Endothelial cell of umbilical vein (primary cell): ENCODE measurements around the gene DPYSL4. TPM values are rescaled to one million over a fixed set of nuclear protein-coding genes. Genes with fewer than 3 reads are reported as not detected.

Experiments
- BruUV-seq: library from RNA; stranded (reverse); fragments of 400-500 nt; replicated peaks from 2 replicates; lab custom pipeline; 2021; lab: Mats Ljungman, UMichigan
- CTCF ChIA-PET: fragments of 300-600, 350-600 bp; sonication (Branson Sonifier 250); formaldehyde crosslinking; loops from one replicate; lab custom pipeline; 2021; ENCODE audit warnings: antibody characterized with exemption, inconsistent platforms; lab: Charles Lee
- POLR2A ChIA-PET: fragments of 300-600, 350-600 bp; sonication (Branson Sonifier 250); formaldehyde crosslinking; loops from one replicate; lab custom pipeline; 2021; ENCODE audit warnings: antibody characterized with exemption, inconsistent platforms; lab: Charles Lee
- DNase-seq: peaks from one replicate; pipeline ENCODE4 v3.0.0-alpha.2; 2011; ENCODE audit warnings: low read depth, low spot score
- FAIRE-seq: peaks from 2 replicates; lab custom pipeline; 2011; peaks lifted over from hg19 to GRCh38; lab: Jason Lieb, UNC
- H2AFZ ChIP-seq: 2 replicates; pipeline ENCODE4 v1.6.0; 2012; ENCODE audit warnings: low read depth, low read length, control low read depth, inconsistent platforms
- H3K27ac ChIP-seq: 2 replicates; pipeline ENCODE4 v1.5.1; 2011; ENCODE audit warnings: low read depth, mild to moderate bottlenecking, control low read depth, low read length, moderate library complexity; ENCODE audit not compliant: insufficient read depth
- H3K27me3 ChIP-seq, 2 experiments: 2 replicates each; pipeline versions ENCODE4 v1.6.0 to v1.6.1; 2011; ENCODE audit warnings: low read length in 2 of 2, mixed read lengths in 1 of 2; ENCODE audit not compliant: control insufficient read depth in 2 of 2, insufficient read depth in 2 of 2
- H3K36me3 ChIP-seq, 2 experiments: 2 replicates in 1 of 2; 3 replicates in 1 of 2; pipeline ENCODE4 v1.5.1; 2011; ENCODE audit warnings: low read length in 2 of 2, mild to moderate bottlenecking in 1 of 2, moderate library complexity in 1 of 2; ENCODE audit not compliant: control insufficient read depth in 2 of 2, insufficient read depth in 2 of 2; ENCODE audit errors: extremely low read depth in 1 of 2
- H3K4me1 ChIP-seq: 3 replicates; pipeline ENCODE4 v1.5.1; 2011; ENCODE audit warnings: mild to moderate bottlenecking, low read length; ENCODE audit not compliant: control insufficient read depth, insufficient read depth; ENCODE audit errors: extremely low read depth
- H3K4me2 ChIP-seq: 2 replicates; pipeline ENCODE4 v1.6.1; 2011; ENCODE audit warnings: low read length, control low read depth, mixed read lengths; ENCODE audit not compliant: insufficient read depth
- H3K4me3 ChIP-seq, 3 experiments: fragments of 200-600 bp in 1 of 3; sonication (generic), shearing (Covaris generic) in 1 of 3; replicated peaks in 1 of 3; 2 replicates each; pipeline ENCODE4 v1.5.1; 2011 to 2016; ENCODE audit warnings: control low read depth in 3 of 3, low read length in 3 of 3, mild to moderate bottlenecking in 2 of 3, inconsistent platforms in 1 of 3, low read depth in 1 of 3, moderate library complexity in 1 of 3; ENCODE audit not compliant: insufficient read depth in 1 of 3
- H3K79me2 ChIP-seq: 2 replicates; pipeline ENCODE4 v1.6.0; 2012; ENCODE audit warnings: low read length, inconsistent platforms; ENCODE audit not compliant: control insufficient read depth, insufficient read depth
- H3K9ac ChIP-seq: replicated peaks from 2 replicates; pipeline ENCODE3; 2011; ENCODE audit warnings: low read length, control low read depth; ENCODE audit not compliant: insufficient read depth; ENCODE audit errors: extremely low read depth
- H3K9me1 ChIP-seq: replicated peaks from 3 replicates; pipeline ENCODE4 v1.6.0; 2011; ENCODE audit warnings: mild to moderate bottlenecking, low read length; ENCODE audit not compliant: control insufficient read depth, insufficient read depth; ENCODE audit errors: extremely low read depth
- H3K9me3 ChIP-seq: replicated peaks from 2 replicates; pipeline ENCODE4 v1.5.1; 2012; ENCODE audit warnings: low read length, inconsistent platforms; ENCODE audit not compliant: control insufficient read depth, insufficient read depth
- H4K20me1 ChIP-seq: replicated peaks from 2 replicates; pipeline ENCODE3; 2011; ENCODE audit warnings: mild to moderate bottlenecking, low read length; ENCODE audit not compliant: control insufficient read depth, insufficient read depth; ENCODE audit errors: extremely low read depth
- CTCF ChIP-seq, 2 donors: IDR thresholded peaks; 1 replicate in 1 of 2; 2 replicates in 1 of 2; pipeline ENCODE4 v1.5.1; 2011; ENCODE audit warnings: low read length in 2 of 2, mild to moderate bottlenecking in 2 of 2, moderate library complexity in 2 of 2, control low read depth in 1 of 2, inconsistent platforms in 1 of 2, low read depth in 1 of 2; ENCODE audit not compliant: insufficient read depth in 1 of 2; ENCODE audit errors: extremely low read depth in 1 of 2
- EZH2 ChIP-seq: IDR thresholded peaks from 2 replicates; pipeline ENCODE4 v1.6.1; 2012; ENCODE audit warnings: borderline replicate concordance, low read depth, mild to moderate bottlenecking, moderate library complexity, low read length, inconsistent platforms; ENCODE audit not compliant: severe bottlenecking
- GATA2 ChIP-seq: IDR thresholded peaks from 2 replicates; pipeline ENCODE4 v1.7.0; 2011; ENCODE audit warnings: low read depth, mild to moderate bottlenecking, moderate library complexity, mixed read lengths, low read length; ENCODE audit not compliant: insufficient read length, insufficient read depth
- JUN ChIP-seq: IDR thresholded peaks from 2 replicates; pipeline ENCODE4 v1.6.1; 2011; ENCODE audit warnings: borderline replicate concordance, low read depth; ENCODE audit not compliant: insufficient read length, insufficient read depth
- MYC ChIP-seq: IDR thresholded peaks from one replicate; pipeline ENCODE4 v1.6.1; 2011; ENCODE audit warnings: mild to moderate bottlenecking, low read depth, low read length
- POLR2A ChIP-seq: IDR thresholded peaks from 2 replicates; pipeline ENCODE4 v1.6.1; 2012; ENCODE audit warnings: low read depth, mild to moderate bottlenecking, control low read depth, low read length
- POLR2AphosphoS5 ChIP-seq: IDR thresholded peaks from 2 replicates; pipeline ENCODE4 v1.6.1; 2012; ENCODE audit warnings: low read depth, mild to moderate bottlenecking, control low read depth, low read length, moderate library complexity; ENCODE audit not compliant: insufficient read depth
- dilution Hi-C: fragments of 300-500 bp; cut with MboI; formaldehyde crosslinking; loops from one replicate; pipeline ENCODE4 v1.15.0; 2019; ENCODE audit warnings: low sequenced_read_pairs; ENCODE audit not compliant: extremely low pct_ligation_motif_present
- intact Hi-C: fragments of 100-400 bp; cut with micrococcal nuclease; formaldehyde crosslinking; loops from one replicate; pipeline ENCODE4 v1.10.0; 2022
- polyA plus RNA-seq, 4 experiments: library from polyadenylated mRNA; depleted of rRNA in 3 of 4; stranded (reverse) in 3 of 4; unstranded in 1 of 4; fragments of >200 nt; gene quantifications; 2 replicates each; pipeline versions ENCODE4 v1.2.1 to v1.2.3, GENCODE V29; 2011 to 2012; ENCODE audit warnings: missing spikeins in 1 of 4
- total RNA-seq: library from RNA; stranded (reverse); gene quantifications from 2 replicates; pipeline ENCODE4 v1.2.3, GENCODE V29; 2021

The DPYSL4 gene
- total and polyA plus RNA-seq, 2 donors (not counting 3 experiments of a cell fraction or from before 2014, with no cell fraction given) = 27.1 to 60.0 TPM

- POLR2A ChIA-PET = no interaction called here
- Histone ChIP-seq H2AFZ (no peak overlapping the region), H3K4me3 (no peak overlapping the region), H3K4me2 (no peak overlapping the region), H4K20me1 (no peaks in the 10 kb centered on the region), H3K9me1 (no peaks in the 10 kb centered on the region), H3K9ac (no peak overlapping the region), H3K4me1 (no peaks in the 10 kb centered on the region), H3K36me3 (no peaks in the 10 kb centered on the region), H3K79me2 (no peaks in the 10 kb centered on the region), H3K27ac (no peak overlapping the region), H3K9me3 (no peaks in the 10 kb centered on the region), H3K27me3 (no peaks in the 10 kb centered on the region)
- TF ChIP-seq POLR2AphosphoS5 = no peak
- no peak for TF ChIP-seq GATA2
- TF ChIP-seq EZH2 = no peak
- no peak for TF ChIP-seq CTCF (IDR thresholded peaks at IDR 0.05; ENCODE audit: extremely low read depth in 1 of 2, insufficient read depth in 1 of 2, low read depth in 1 of 2, low read length in 2 of 2)
- BruUV-seq = no TSS peak
- CTCF ChIA-PET = no interaction called here
- FAIRE-seq = no peak
- no peak for DNase-seq
- dilution Hi-C loops (no loop called here), intact Hi-C loops (no loop called here)
These were observed 21.8 kb downstream of the DPYSL4 start for GRCh38 chr10:132208462-132209050.

- dilution Hi-C loops (no loop called here), intact Hi-C loops (no loop called here)
- Histone ChIP-seq H3K4me3 (no peak overlapping the region), H2AFZ (no peak overlapping the region), H3K27me3 (no peaks in the 10 kb centered on the region), H3K27ac (no peak overlapping the region), H4K20me1 (no peaks in the 10 kb centered on the region), H3K9me1 (no peaks in the 10 kb centered on the region), H3K4me1 (no peaks in the 10 kb centered on the region), H3K9ac (no peak overlapping the region), H3K4me2 (no peak overlapping the region), H3K36me3 (no peaks in the 10 kb centered on the region), H3K9me3 (no peaks in the 10 kb centered on the region), H3K79me2 (no peaks in the 10 kb centered on the region)
- DNase-seq (no peak), FAIRE-seq (no peak)
- ChIA-PET CTCF (no interaction called here), POLR2A (no interaction called here)
- TF ChIP-seq POLR2AphosphoS5 (no peak), POLR2A (no peak), CTCF (IDR thresholded peaks at IDR 0.05; ENCODE audit: extremely low read depth in 1 of 2, insufficient read depth in 1 of 2, low read depth in 1 of 2, low read length in 2 of 2) (no peak), MYC (no peak), JUN (no peak)
- BruUV-seq = no TSS peak
These were observed 22.4 kb downstream of the DPYSL4 start for GRCh38 chr10:132209130-132209529.
